HG03520 (cell line): ENCODE data around the gene RTL10.
"Not testable (repeated sequence)": the region's sequence is repeated elsewhere in the genome, so short reads cannot be mapped to it uniquely, and the experiment has no call there.

ENCODE experiments used
- ATAC-seq: cut with Tn5 transposase; IDR thresholded peaks from one replicate; pipeline ENCODE4 v1.9.1; 2021; ENCODE audit warnings: mild to moderate bottlenecking, moderate library complexity; ENCODE audit not compliant: unreplicated experiment

RTL10 gene

DNA sequence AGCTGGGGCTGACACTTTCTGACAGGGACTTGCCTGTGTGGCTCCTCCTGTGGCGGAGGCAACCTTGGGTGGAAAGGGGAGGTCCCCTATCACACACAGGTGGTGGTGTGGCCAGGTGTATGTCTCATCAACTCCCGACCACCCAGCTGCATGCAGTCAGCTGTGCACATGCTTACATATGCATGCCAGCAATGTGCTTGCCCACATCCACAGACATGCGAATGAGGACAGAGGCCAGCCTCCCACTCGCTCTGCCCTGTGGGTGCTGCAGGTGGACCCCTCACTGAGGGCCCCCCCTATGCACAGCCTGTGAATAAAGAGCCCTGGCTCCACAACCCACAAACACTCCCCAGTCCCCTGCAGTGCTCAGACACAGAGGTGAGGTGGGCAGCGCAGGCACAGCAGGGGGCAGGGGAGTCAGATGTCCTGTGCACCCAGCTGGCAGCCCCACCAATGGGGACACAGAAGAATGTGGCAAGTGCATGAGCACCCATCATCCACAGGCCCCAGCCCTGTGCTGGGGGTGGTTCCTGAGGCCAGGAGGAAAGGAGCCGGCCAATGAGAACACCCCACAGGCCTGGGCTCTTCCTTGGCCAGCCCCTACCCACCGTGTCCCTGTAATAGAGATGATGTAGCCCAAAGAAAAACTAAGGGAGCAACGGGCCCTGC, 9.5 kb downstream of the RTL10 start:
- ATAC-seq = no peak

DNA sequence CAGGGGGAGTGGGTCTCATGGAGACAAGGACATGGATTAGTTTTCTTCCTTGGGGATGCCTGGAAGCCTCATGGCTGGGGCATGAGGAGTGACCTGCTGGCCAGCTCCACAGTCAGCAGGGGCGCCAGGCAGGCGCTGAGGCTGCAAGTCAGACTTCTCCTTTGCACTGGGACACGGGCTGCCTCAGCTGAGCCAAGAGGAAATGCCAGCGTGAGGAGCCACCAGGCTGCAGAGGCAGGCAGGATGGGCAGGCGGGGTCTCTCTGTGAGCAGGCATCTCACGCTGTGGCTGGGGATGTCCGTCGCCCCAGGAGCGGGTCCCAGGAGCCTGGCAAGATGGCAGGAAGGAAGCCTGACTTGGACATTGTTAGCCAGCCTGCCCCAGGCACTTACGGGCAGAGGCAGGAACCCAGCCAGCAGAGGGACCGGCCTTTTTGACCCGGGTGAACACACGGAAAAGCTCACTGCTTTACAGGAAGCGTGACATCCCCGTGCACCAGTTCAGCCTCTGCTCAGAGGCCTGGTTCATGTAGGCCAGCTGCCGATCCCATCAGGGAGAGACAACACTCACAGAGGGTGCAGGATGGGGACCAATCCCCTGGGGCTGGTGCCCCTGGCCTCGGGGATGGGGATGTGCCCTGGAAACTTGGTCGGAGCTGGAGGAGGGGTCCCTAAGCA, 10.2 kb downstream of the RTL10 start:
- no peak for ATAC-seq

GRCh38 chr22:19843857-19844376, 10.8 kb downstream of the RTL10 start:
- ATAC-seq = no peak

DNA sequence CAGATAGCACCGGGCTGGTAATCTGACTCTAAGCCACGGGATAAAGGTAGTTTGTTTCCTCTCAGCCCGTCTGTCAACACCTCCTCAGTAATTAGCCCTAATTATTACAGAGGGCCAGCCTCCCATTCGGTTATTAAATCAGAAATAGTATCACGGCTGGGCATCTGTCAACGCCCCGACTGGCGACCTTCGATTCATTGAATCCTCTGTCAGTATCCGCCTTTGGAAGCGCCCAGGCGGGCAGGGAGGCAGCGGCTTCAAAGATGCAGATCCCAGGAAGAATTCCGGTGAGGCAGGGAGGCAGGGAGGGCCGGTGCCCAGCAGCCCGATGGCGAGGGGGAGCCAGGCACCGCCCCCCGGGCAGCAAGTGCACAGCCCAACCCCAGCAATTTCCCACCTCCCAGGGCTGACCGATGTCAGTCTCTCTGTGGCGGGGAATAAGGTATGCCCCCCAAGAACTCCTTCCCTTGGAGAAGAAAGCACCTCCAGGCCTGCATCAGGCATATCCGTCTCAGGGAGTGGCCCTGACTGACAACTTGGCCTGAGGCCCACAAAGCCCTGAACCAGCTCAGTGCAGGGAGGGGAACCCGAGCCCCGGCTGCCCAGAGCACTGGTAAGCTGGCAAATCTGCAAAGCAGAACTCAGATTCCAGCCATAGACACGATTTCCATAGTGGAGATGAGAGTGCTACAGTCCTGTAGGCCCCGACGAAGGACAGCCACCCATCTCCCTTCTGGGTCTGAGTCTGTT, 11.4 kb downstream of the RTL10 start:
- ATAC-seq = no peak

DNA sequence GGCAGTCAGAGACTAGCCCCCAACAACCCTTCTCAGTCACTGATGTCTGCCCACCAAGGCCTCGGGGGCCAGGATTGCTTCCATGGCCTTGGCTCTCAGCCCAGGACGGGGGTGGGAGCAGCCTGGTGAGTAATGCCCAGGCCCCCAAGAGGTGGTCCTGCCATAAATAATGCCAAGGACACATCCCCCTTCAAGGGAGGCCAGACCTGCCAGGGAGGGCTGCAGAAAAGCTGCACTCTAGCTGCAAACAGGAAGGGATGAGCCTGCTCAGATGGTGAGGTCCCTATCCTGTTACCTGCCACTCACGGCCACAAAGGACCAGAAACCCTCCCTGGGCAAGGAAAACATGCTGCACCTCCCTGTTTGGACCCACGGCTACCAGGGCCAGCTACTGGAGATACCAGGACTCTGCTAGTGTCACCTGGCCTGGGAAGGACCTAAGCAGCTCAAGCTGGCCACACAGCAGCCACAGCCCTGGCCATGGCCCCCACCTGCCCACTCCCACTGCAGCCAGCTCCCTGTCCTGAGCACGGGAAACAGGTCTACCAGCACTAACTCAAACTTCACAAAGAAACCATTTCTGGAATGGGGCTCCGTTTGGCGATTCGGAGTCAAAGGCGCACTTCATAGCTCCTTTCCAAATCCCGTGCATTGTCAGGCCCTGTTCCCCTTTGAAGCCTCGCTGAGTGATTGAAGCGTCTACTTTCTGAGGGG, 12.1 kb downstream of the RTL10 start:
- no peak for ATAC-seq

GRCh38 chr22:19841641-19842392, 12.9 kb downstream of the RTL10 start:
- no peak for ATAC-seq

GRCh38 chr22:19840955-19841640, 13.6 kb downstream of the RTL10 start:
- no peak for ATAC-seq

DNA sequence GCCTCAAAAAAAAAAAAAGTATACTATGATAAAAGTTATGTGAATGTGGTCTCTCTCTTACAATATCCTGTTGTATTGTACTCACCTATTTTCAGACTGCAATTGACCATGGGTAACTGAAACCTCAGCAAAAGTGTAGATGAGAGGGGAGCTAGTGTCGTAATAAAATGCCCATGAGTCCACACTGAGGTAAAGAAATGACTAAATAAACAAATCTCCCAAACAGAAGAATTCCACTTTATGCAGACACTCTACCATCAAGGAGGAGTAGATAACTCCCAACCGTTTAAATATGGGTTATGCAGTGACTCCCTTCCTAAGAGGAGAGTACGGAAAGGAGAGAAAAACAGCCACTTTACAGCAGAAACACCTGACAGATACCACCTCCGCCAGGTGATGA, 14.6 kb downstream of the RTL10 start:
- ATAC-seq = no peak

GRCh38 chr22:19837915-19838314, 16.8 kb downstream of the RTL10 start:
- no peak for ATAC-seq

DNA sequence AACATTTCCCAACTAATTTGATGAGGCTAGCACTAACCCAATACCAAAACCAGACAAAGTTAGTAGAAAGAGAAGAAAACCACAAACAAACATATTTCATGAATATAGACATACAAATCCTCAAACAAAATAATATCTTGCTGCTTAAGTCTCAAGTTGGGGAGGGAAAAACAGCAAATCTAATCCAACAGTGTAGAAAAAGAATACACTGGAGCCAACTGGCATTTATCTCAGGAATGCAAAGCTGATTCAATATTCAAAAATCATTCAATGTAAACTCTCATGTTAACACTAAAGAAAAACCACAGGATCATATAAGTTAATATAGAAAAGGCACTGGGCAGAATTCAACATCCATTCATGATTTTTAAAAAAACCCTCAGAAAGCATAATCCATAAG, 18.2 kb downstream of the RTL10 start:
- no peak for ATAC-seq

DNA sequence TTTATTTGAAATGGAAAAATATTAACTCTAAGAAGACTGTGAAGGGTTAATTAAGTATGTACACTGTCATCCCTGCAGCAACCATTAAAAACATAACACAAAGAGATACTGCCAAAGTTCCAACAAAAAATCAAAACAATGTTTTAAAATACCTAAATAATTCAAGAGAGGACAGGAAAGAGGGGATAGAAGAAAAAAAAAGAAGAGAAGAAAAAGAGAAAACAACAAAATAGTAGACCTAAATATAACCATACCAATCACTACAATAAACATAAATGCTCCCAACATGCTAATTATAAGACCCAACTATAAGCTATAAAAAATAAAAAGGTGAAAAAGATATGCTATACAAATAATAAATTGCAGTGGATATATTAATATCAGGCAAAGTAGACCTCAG, 20.1 kb downstream of the RTL10 start:
- no peak for ATAC-seq

DNA sequence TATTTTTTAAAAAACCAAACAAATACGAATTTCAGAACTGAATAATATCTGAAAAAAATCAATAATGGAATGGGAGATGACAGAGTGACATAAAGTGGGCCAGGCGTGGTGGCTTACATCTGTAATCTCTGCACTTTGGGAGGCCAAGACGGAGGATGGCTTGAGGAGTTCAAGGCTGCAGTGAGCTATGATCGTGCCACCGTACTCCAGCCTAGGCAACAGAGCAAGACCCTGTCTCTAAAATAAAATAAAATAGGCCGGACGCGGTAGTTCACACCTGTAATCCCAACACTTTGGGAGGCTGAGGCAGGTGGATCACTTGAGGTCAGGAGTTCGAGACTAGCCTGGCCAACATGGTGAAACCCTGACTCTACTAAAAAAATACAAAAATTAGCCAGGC, 21.3 kb downstream of the RTL10 start:
- ATAC-seq = not testable (repeated sequence)

GRCh38 chr22:19832476-19833108, 22.1 kb downstream of the RTL10 start:
- ATAC-seq = no peak

DNA sequence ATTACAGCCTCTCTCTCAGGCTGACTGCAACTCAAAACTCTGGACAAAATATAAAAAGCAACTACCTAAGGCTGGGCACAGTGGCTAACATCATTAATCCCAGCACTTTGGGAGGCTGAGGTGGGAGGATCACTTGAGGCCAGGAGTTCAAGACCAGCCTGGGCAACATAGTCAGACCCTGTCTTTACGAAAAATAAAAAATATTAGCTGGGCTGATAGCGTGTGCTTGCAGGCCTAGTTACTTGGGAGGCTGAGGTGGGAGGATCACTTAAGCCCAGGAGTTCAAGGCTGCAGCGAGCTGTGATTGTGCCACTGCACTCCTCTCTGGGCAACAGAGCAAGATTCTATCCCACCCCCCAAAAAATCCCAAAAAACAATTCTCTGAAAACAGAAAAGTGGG, 22.7 kb downstream of the RTL10 start:
- ATAC-seq = not testable (repeated sequence)

- ATAC-seq = no peak
Measured at GRCh38 chr22:19831016-19831415, 23.7 kb downstream of the RTL10 start.

DNA sequence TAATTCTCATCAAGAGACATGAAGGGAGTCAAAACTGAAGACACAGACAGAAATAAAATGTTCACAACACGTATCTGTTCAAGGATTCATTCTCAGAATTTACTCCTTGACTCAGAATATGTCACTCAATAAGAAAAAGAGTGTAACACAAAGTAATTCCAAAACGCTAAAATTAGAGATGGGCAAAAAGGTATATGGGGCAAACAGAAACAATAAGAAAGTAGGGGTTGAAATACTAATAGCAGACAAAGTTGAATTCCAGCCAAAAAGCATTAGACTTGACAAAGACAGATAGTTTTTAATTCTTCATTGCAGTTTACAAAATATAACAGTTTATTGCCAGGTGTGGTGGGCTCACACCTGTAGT, 26.7 kb downstream of the RTL10 start:
- ATAC-seq = no peak

DNA sequence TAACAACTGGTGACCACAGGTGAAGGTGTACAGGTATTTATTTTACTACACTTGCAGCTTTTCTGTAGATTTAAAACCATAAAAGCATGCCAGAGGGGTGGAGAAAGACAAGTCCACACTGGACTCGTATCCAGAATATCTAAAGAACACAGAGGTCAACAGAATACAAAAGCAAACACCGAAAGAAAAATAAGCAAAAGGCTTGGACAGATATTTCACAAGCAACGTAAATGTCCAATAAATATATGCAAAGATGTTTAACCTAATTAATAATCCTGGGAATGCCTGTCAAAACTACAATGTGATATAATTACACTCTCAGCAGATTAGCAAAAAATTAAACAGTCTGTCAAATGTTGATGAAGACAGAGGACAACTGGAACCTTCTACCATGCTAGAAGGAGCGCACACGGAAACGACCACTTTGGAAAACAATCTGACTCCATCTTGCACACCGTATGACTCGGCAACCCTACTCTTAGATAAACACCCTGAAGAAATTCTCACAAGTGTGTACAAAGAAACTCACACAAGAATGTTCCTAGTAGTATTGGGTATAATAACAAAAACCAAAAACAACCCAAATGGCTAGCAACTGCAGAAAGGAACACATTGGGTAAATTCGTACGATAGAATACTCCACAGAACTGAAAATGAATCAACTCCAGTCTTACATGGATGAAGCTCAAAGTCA, 27.2 kb downstream of the RTL10 start:
- ATAC-seq = no peak

DNA sequence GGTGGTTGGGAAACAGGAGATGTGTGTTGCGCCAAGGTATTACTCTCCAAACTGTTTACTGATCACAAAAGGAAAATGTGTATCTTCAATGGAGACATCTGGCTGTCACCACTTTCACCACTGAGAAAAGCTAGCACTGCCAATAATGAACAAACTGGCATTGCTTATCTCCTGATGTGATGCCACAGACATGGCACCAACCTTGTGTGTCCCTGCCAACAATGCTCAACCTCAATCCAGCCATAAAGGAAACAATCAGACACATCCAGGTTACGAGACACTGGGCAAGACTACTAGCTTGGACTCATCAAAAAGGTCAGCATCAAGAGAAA, 28.1 kb downstream of the RTL10 start:
- ATAC-seq = no peak
